SIG-M5 treated with dmso at 0.1 percent for 504 hours (cell line): ENCODE results near the gene GFI1.

Experiments used
- DNase-seq: peaks from one replicate; lab custom pipeline; 2025; ENCODE audit not compliant: unreplicated experiment; lab: John Stamatoyannopoulos, UW

GFI1 gene

DNA sequence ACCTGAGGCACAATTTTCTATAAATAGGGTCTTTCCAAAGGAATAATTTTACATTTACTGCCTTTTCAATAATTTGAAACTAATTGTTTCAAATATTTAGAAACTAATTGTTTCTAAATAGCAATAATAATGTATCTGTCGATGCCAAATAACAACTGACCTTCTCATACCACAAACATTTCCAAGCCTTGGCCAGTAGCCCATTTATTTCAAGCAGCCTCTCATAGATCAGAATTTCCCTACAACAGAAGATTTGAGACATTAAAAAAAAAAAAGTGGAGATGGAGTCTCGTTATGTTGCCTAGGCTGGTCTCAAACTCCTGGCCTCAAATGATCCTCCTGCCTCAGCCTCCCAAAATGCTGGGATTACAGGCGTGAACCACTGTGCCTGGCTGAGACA, 2.1 kb upstream of the GFI1 start:
- no peak for DNase-seq

DNA sequence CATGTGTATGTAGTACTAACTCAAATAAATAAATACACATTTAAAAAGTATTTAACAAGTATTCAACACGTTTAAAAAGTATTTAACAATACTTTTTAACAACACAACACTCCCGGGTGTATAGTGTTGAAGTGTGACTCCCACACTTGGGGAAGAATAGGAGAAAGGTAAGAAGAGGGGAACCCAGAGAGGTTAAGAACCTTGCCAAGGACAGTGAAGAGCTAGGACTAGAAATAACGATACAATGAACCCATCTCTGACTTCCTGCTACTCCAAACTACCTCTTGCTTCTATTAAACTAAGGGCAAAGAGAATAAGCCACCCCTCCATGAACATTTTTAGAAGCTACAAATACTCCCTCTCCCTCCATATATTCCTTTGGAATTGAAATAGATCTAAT, 1.7 kb upstream of the GFI1 start:
- DNase-seq = no peak

DNA sequence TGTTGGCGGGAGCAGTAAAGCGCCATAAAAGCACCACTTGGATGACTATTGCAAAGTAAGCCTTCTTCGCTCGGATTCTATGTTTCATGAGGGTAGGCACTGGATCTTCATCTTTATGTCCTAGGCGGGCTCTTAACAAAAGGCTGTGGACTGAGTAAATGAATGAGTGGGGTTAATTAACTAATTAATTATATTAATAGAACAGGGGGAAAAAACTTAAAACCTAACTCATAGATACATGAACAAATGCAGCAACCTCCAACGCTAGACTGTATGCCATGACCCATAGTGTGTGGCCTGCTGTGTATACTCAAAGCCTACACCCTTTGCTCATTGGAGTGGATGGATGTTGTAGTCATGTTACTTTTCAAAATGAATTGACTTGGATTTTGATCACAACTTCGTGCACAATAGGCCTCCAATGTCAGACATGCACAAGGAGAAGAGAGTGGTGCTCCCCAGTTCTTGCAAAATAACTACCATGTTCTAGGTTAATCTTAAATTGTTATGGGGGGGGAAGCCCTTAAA, 417 bp upstream of the GFI1 start:
- peak; percentile 64 for DNase-seq

GRCh38 chr1:92485381-92486250, 1.1 kb downstream of the GFI1 start:
- peak; percentile 92 for DNase-seq

DNA sequence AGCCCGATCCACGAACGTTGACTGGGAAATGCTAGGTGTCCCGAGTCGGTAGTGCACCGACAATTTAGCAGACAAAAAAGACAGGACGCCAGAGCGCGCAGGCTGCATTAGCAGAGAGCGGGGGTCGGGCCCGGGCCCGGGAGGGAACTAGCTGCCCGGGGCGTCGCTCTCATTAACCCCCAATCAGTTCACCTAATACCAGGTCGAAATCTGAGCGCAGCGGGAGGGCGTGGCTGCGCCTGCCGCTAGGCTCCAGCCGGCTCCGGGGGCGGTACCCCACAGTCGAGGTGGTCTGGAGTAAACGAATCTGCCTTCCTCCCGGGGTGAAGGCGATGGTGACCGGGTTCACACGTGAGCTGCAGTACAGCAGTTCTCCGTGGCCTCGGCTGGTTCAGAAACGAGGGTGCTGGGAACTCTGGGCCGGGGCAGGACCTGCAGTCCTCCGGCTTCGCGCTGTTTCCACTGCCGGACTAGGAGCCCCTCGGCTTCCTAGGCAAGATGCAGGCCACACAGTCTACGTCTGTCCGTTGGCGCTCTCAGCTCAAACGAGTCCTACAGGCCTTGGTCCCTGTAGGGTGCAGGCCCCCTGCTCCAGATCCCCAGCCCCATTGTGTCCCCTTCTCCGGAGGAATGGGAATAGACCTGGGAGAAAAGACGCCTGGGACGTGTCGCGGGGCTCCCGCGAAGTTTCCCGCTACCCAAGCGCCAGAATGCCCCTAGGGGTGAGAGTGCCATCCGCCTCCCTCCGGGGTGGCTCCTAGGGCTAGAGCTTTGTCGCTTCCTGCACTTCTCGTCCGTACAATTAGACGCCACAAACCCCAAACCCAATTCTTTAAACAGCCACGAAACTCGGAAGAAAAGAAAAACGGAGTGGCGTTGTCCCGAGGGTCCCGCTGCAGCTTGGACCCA, 2.0 kb downstream of the GFI1 start:
- DNase-seq = peak; percentile 32

DNA sequence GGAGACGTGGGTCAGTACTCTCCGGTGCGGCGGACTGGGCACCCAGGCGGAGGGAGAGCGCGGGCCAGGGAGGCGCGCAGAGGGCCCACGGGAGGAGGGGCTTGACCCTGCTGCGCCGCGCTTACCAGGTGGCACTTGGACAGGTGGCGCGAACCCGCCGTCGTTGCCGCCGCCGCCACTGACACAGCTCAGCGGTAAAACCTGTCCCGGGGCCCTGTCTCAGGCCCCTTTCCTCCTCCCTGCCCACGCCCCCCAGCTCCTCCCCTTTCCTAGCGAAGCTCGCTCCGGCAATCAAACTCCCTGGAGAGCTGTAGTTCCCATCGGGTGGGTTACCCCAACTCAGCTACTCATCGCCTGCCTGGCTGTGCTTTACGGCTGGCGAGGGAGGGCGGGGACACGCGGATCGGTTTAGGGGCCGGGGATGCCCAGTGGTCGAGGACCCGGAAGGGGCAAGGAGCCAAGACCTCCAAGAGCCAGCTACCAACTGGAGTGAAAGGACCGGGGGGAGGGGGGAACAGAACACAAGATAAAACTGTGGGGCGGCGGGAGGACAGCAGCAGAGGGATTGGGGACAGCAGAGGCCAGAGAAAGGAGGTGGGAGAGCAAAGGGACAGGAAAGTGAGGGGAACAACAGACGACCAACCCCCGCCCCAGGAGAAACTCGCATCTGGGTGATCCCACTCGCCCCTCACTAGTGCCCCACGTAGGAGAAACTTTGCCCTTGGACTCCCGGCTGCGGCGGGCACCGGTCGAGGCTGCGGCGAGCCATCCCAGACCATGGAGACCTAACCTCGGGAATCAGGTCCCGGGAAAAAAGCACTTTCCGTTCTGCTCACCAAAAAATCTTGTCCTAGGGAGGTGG, 2.9 kb downstream of the GFI1 start:
- DNase-seq = peak; percentile 87

GRCh38 chr1:92482665-92483609, 3.8 kb downstream of the GFI1 start:
- DNase-seq = no peak

- DNase-seq = no peak
Measured at GRCh38 chr1:92481971-92482664, 4.6 kb downstream of the GFI1 start.

- DNase-seq = no peak
Measured at GRCh38 chr1:92481599-92481925, 5.2 kb downstream of the GFI1 start.

GRCh38 chr1:92480813-92481598, 5.7 kb downstream of the GFI1 start:
- DNase-seq = no peak

GRCh38 chr1:92480200-92480812, 6.4 kb downstream of the GFI1 start:
- no peak for DNase-seq

DNA sequence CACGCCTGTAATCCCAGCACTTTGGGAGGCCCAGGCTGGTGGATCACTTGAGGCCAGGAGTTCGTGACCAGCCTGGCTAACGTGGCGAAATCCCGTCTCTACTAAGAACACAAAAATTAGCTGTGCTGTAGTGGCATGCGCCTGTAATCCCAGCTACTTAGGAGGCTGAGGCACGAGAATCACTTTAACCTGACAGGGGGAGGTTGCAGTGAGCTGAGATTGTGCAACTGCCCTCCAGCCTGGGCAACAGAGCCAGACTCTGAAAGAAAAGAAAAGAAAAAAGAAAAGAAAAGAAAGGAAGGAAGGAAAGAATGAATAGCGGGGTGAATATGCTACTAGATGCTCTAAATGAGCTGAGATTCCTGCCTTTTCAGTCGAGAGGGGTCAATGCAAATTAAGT, 7.1 kb downstream of the GFI1 start:
- DNase-seq = no peak

DNA sequence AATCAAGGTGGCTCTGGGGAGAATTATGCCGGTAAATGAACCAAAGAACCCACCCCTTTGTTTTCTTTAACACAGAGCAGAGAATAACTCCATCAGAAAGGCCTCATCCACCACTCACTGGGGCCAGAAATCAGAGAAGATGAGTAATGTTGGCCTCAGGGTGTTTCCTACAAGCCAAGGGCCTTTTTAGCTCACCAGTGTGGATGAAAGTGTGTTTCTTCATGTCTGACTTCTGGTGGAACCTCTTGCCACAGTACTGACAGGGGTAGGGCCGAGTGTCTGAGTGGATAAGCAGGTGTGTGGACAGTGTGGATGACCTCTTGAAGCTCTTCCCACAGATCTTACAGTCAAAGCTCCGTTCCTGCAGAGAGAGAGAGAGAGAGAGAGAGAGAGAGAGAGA, 8.3 kb downstream of the GFI1 start:
- DNase-seq = peak; percentile 33

- DNase-seq = peak; percentile 92
Measured at GRCh38 chr1:92476071-92476631, 10.6 kb downstream of the GFI1 start.

DNA sequence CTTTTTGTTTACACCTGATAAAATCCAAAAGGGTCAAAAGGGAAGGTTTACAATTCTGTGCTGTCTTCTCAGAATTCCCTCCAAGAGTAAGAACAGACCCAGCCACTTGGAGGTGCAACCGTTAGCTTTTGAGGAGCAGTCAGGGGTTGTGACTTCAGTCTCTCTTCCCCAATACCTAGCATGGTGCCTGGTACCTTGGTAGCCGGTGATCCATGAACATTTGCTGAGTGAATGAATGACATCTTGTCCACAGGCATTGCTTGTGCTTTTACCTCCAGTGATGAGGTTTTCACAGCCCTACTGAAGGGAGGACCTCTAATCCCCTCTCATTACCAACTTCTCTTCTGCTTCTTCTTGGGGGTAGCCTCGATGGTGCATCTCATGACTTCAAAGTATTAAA, 11.7 kb downstream of the GFI1 start:
- no peak for DNase-seq

DNA sequence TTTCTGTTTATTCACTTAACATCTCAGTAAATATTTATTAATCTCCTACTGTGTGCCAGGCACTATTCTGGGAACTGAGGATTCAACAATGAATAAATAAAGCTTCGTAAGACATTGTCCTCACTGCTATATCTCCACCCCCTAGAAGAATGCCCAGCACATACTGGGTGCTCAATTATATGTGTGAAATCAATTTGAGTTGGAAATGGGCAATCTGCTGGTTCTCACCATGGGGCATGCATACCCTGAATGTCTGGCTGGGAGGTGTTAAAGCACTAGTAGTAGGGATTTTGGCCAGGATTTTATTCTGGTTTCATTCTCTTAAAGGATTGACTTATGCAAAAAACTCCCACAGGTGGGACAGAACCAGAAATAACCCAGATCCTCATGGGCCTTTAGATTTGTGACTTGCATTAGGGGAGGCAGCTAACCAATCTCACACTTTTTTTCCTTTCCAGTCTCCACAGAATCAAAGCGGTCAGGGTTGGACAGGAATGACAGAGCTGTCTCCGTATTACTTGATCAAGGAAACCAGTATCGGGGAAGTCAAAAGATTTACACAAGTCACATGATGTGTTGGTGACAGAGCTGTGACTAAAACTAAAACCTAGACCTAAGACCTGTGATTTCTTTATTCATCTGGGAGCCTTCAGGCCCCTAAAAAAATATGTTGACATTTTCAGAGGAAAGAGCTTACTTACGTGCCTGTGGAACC, 12.8 kb downstream of the GFI1 start:
- peak; percentile 36 for DNase-seq

DNA sequence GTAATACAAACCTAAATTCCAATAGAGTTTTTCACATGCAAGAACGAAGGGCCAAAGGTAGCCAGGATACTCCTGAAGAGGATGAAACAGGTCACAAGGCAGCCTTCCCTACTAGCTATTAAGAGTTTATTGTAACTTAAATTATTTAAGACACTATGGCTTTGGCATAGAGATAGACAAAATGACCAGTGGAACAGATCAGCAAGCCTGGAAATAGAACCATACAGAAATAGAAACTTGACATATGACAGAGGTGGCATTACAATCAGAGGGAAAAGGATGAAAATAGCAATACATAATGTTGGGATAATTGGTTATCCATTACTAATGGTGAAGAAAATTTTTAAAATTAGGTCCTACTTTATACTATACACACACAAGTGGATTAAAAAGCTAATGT, 16.5 kb downstream of the GFI1 start:
- no peak for DNase-seq
